Measurements from ENCODE around the gene LEMD2. TPM values are rescaled to one million over a fixed set of nuclear protein-coding genes. Genes with fewer than 3 reads are reported as not detected.

Gene LEMD2
- total RNA-seq, 1 experiment from 2014 or later: 91.8 TPM

GRCh38 chr6:33790910-33791309 is 2.0 kb upstream of the LEMD2 start:
- Histone ChIP-seq H3K14ac (ENCODE audit: insufficient read depth, low read length) (no peak overlapping the region), H2AFZ (ENCODE audit: low read length) (no peak overlapping the region), H4K20me1 (ENCODE audit: control insufficient read depth, insufficient read depth, insufficient read length) (no peaks in the 10 kb centered on the region), H3K9me3 (ENCODE audit: control insufficient read depth, low read depth, low read length) (no peaks in the 10 kb centered on the region), H2AK5ac (ENCODE audit: insufficient read length, low read length) (no peak overlapping the region), H3K4me1 (ENCODE audit: insufficient read depth, low read length) (peaks cover 18% of the 10 kb centered on the region), H3K4ac (ENCODE audit: low read depth, low read length) (no peak overlapping the region), H2BK12ac (ENCODE audit: insufficient read length, low read depth, low read length) (no peak overlapping the region), H3K23ac (ENCODE audit: insufficient read length, low read depth, low read length) (no peak overlapping the region), H3K23me2 (ENCODE audit: insufficient read length, low read depth, low read length, poor library complexity, severe bottlenecking) (peaks cover 8% of the 10 kb centered on the region), H4K5ac (ENCODE audit: insufficient read length, low read depth, low read length) (no peak overlapping the region), H3K56ac (ENCODE audit: insufficient read length, low read depth, low read length) (no peak overlapping the region), H3K27ac (ENCODE audit: insufficient read length, low read depth, low read length) (no peak overlapping the region), H3K79me2 (ENCODE audit: insufficient read depth, low read length) (peaks cover 5% of the 10 kb centered on the region; the same call in 1 of the 2 replicates), H4K91ac (ENCODE audit: insufficient read length, low read depth, low read length) (no peak overlapping the region), H3T11ph (ENCODE audit: low read length) (no peak overlapping the region), H3K4me2 (ENCODE audit: insufficient read depth, insufficient read length, low read length) (no peak overlapping the region), H3K79me1 (ENCODE audit: insufficient read depth, low read depth, low read length, poor library complexity, severe bottlenecking) (no peaks in the 10 kb centered on the region), H2BK5ac (ENCODE audit: insufficient read length, low read length) (no peak overlapping the region), H2BK15ac (ENCODE audit: low read depth, low read length) (no peak overlapping the region), H3K27me3 (ENCODE audit: insufficient read depth, low read length) (no peaks in the 10 kb centered on the region), H3K9ac (ENCODE audit: extremely low read depth, insufficient read length, low read length) (no peak overlapping the region), H2BK120ac (ENCODE audit: low read depth, low read length, poor library complexity, severe bottlenecking) (no peak overlapping the region), H2BK20ac (ENCODE audit: low read depth, low read length, poor library complexity, severe bottlenecking) (no peak overlapping the region), H4K8ac (replicated peaks; ENCODE audit: insufficient read length, low read depth, low read length) (no peak overlapping the region), H3K18ac (ENCODE audit: insufficient read length, low read depth, low read length) (no peak overlapping the region)
- TF ChIP-seq, protein P1, sequence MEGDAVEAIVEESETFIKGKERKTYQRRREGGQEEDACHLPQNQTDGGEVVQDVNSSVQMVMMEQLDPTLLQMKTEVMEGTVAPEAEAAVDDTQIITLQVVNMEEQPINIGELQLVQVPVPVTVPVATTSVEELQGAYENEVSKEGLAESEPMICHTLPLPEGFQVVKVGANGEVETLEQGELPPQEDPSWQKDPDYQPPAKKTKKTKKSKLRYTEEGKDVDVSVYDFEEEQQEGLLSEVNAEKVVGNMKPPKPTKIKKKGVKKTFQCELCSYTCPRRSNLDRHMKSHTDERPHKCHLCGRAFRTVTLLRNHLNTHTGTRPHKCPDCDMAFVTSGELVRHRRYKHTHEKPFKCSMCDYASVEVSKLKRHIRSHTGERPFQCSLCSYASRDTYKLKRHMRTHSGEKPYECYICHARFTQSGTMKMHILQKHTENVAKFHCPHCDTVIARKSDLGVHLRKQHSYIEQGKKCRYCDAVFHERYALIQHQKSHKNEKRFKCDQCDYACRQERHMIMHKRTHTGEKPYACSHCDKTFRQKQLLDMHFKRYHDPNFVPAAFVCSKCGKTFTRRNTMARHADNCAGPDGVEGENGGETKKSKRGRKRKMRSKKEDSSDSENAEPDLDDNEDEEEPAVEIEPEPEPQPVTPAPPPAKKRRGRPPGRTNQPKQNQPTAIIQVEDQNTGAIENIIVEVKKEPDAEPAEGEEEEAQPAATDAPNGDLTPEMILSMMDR (conservative IDR thresholded peaks at IDR 0.05): no peak
- Mint-ChIP-seq H3K27me3 (ENCODE audit: low read depth) (no peaks in the 10 kb centered on the region; the same call in 1 of the 2 replicates), H3K4me1 (peaks cover 82 to 85% of the 10 kb centered on the region in 2 experiments), H3K4me3 (peak overlapping the region in 1 of 2 experiments; percentile 37; a peak in 1 of 5 replicates), H3K27ac (peak overlapping the region; percentile 47 to 89 (median 78); a peak in 5 of 7 replicates), H3K9me3 (no peaks in the 10 kb centered on the region), H3K36me3 (ENCODE audit: insufficient read depth in 1 of 3, low read depth in 3 of 3) (peaks cover 2 to 7% (median 5%) of the 10 kb centered on the region in 3 experiments; a peak in 5 of 7 replicates)
- no peak for DNase-seq
- no CpG with 5 or more reads among the region's 5 CpGs for whole genome bisulfite sequencing (ENCODE audit: extremely low coverage, insufficient read length, low lambda C conversion rate)
